OCI-LY1 (cell line): Measurements from ENCODE around the gene TGM6.

Experiments used
- H2AFZ ChIP-seq: fragments of 200-600 bp; sonication (generic), shearing (Covaris generic); 2 replicates; pipeline ENCODE4 v1.6.0; 2014; ENCODE audit warnings: antibody characterized with exemption, mild to moderate bottlenecking, low read length
- H3F3A ChIP-seq: fragments of 200-600 bp; sonication (generic), shearing (Covaris generic); 2 replicates; pipeline ENCODE4 v1.6.0; 2014; ENCODE audit warnings: mild to moderate bottlenecking, antibody characterized with exemption, low read length, moderate library complexity; ENCODE audit not compliant: insufficient read depth
- H3K27ac ChIP-seq: fragments of 200-600 bp; sonication (generic); 2 replicates; pipeline ENCODE4 v1.5.1; 2014; ENCODE audit warnings: low read length, mixed run types, mild to moderate bottlenecking, low read depth; ENCODE audit not compliant: poor library complexity, severe bottlenecking
- H3K27me3 ChIP-seq: fragments of 200-600 bp; sonication (generic); 2 replicates; pipeline ENCODE4 v1.6.0; 2014; ENCODE audit warnings: antibody characterized with exemption, mild to moderate bottlenecking, low read length, moderate library complexity; ENCODE audit not compliant: insufficient read depth
- H3K36me3 ChIP-seq: fragments of 200-600 bp; sonication (generic); 2 replicates; pipeline ENCODE4 v1.6.1; 2014; ENCODE audit warnings: mild to moderate bottlenecking, antibody characterized with exemption, low read length, moderate library complexity, mixed read lengths; ENCODE audit not compliant: insufficient read depth
- H3K4me1 ChIP-seq: fragments of 200-600 bp; sonication (generic); 2 replicates; pipeline ENCODE4 v1.5.1; 2014; ENCODE audit warnings: mild to moderate bottlenecking, low read length, moderate library complexity; ENCODE audit not compliant: insufficient read depth, severe bottlenecking
- H3K4me2 ChIP-seq: fragments of 200-600 bp; sonication (generic), shearing (Covaris generic); 2 replicates; pipeline ENCODE4 v1.6.1; 2014; ENCODE audit warnings: low read length
- H3K4me3 ChIP-seq: fragments of 200-600 bp; sonication (generic); 2 replicates; pipeline ENCODE4 v1.5.1; 2014; ENCODE audit warnings: low read length, low read depth, mild to moderate bottlenecking, mixed read lengths; ENCODE audit not compliant: poor library complexity, severe bottlenecking
- H3K79me2 ChIP-seq: fragments of 200-600 bp; shearing (Covaris generic); 2 replicates; pipeline ENCODE4 v1.6.1; 2016; ENCODE audit warnings: mixed run types, low read length, mixed read lengths; ENCODE audit not compliant: insufficient read depth
- H3K9ac ChIP-seq: fragments of 200-600 bp; sonication (generic), shearing (Covaris generic); 2 replicates; pipeline ENCODE4 v1.6.1; 2014; ENCODE audit warnings: mild to moderate bottlenecking, low read length, mixed read lengths
- H3K9me2 ChIP-seq: fragments of 200-600 bp; sonication (generic), shearing (Covaris generic); 2 replicates; pipeline ENCODE4 v1.6.1; 2014; ENCODE audit warnings: low read depth, mild to moderate bottlenecking, low read length, mixed read lengths
- H3K9me3 ChIP-seq: fragments of 200-600 bp; shearing (Covaris generic); 2 replicates; pipeline ENCODE4 v1.6.1; 2014; ENCODE audit warnings: low read length, mixed read lengths
- H4K20me1 ChIP-seq: fragments of 200-600 bp; sonication (generic), shearing (Covaris generic); 2 replicates; pipeline ENCODE4 v1.6.0; 2016; ENCODE audit warnings: mild to moderate bottlenecking, low read length; ENCODE audit not compliant: insufficient read depth
- EZH2 ChIP-seq: fragments of 200-600 bp; sonication (generic), shearing (Covaris generic); IDR thresholded peaks from 2 replicates; pipeline ENCODE4 v1.8.0; 2017; ENCODE audit warnings: borderline replicate concordance, mixed run types, mild to moderate bottlenecking, antibody characterized with exemption, low read length, moderate library complexity, mixed read lengths
- TF ChIP-seq, protein P1 (sequence below): fragments of 200-600 bp; sonication (generic), shearing (Covaris generic); IDR thresholded peaks from 2 replicates; pipeline ENCODE4 v1.5.1; 2017; ENCODE audit warnings: mild to moderate bottlenecking, antibody characterized with exemption, low read length, moderate library complexity, mixed read lengths

The TGM6 gene

DNA sequence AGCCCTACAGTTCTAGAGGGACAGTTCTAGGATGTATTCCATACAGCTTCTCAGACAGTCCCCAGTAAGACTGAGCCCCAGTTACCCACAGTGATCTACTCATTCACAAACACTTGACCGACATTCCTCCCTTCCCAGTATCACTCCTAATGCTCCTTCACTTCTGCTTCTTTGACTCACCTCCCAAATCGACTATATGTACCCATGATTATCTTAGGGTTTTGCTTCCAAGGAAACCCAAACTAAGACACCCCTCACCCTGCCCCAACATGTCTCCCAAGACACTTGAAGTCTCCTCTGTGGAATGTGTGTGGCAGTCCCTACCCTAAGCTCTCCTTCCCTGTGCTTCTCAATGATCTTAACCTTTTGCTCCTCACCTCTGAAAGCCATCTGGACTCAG, 23.6 kb upstream of the TGM6 start:
- H3K9ac ChIP-seq = no peak overlapping the region
- H3K79me2 ChIP-seq = no peaks in the 10 kb centered on the region
- TF ChIP-seq EZH2 = no peak
- H3K9me3 ChIP-seq = peaks cover 4% of the 10 kb centered on the region; the same call in 1 of the 2 replicates
- H4K20me1 ChIP-seq = no peaks in the 10 kb centered on the region
- no peaks in the 10 kb centered on the region for H3F3A ChIP-seq
- H3K9me2 ChIP-seq = no peaks in the 10 kb centered on the region
- H3K36me3 ChIP-seq = no peaks in the 10 kb centered on the region
- H3K4me1 ChIP-seq = no peaks in the 10 kb centered on the region
- no peak overlapping the region for H3K4me2 ChIP-seq
- H3K27ac ChIP-seq = no peak overlapping the region
- no peaks in the 10 kb centered on the region for H3K27me3 ChIP-seq
- no peak overlapping the region for H3K4me3 ChIP-seq
- no peak overlapping the region for H2AFZ ChIP-seq

DNA sequence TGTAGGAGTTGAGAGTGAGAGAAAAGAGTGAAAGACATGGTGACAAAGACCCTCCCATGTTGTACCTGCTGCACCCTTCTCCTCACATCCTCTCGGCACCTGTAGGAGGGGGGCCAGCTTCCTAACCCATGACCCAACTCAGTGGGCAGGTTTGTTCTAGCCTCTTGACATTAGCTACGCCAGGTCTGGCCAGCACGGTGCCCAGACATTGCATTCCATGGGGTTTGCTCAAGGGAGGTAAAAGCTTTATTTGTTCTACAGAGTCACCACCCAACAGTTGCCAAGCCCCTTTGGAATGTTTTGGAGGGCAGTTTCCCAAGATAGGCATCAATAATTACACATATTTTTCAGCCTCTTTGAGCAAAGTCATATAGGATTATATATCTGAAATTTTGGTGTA, 22.7 kb upstream of the TGM6 start:
- no peak overlapping the region for H3K27ac ChIP-seq
- no peak overlapping the region for H3K4me3 ChIP-seq
- H3K9ac ChIP-seq = no peak overlapping the region
- no peaks in the 10 kb centered on the region for H3K27me3 ChIP-seq
- H3K4me1 ChIP-seq = no peaks in the 10 kb centered on the region
- no peak for TF ChIP-seq EZH2
- TF ChIP-seq, protein P1, sequence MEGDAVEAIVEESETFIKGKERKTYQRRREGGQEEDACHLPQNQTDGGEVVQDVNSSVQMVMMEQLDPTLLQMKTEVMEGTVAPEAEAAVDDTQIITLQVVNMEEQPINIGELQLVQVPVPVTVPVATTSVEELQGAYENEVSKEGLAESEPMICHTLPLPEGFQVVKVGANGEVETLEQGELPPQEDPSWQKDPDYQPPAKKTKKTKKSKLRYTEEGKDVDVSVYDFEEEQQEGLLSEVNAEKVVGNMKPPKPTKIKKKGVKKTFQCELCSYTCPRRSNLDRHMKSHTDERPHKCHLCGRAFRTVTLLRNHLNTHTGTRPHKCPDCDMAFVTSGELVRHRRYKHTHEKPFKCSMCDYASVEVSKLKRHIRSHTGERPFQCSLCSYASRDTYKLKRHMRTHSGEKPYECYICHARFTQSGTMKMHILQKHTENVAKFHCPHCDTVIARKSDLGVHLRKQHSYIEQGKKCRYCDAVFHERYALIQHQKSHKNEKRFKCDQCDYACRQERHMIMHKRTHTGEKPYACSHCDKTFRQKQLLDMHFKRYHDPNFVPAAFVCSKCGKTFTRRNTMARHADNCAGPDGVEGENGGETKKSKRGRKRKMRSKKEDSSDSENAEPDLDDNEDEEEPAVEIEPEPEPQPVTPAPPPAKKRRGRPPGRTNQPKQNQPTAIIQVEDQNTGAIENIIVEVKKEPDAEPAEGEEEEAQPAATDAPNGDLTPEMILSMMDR = no peak
- peaks cover 4% of the 10 kb centered on the region; the same call in 1 of the 2 replicates for H3K9me3 ChIP-seq
- no peak overlapping the region for H3K4me2 ChIP-seq
- H3F3A ChIP-seq = no peaks in the 10 kb centered on the region
- H3K36me3 ChIP-seq = no peaks in the 10 kb centered on the region
- no peaks in the 10 kb centered on the region for H3K9me2 ChIP-seq
- H2AFZ ChIP-seq = no peak overlapping the region
- no peaks in the 10 kb centered on the region for H4K20me1 ChIP-seq
- H3K79me2 ChIP-seq = no peaks in the 10 kb centered on the region

DNA sequence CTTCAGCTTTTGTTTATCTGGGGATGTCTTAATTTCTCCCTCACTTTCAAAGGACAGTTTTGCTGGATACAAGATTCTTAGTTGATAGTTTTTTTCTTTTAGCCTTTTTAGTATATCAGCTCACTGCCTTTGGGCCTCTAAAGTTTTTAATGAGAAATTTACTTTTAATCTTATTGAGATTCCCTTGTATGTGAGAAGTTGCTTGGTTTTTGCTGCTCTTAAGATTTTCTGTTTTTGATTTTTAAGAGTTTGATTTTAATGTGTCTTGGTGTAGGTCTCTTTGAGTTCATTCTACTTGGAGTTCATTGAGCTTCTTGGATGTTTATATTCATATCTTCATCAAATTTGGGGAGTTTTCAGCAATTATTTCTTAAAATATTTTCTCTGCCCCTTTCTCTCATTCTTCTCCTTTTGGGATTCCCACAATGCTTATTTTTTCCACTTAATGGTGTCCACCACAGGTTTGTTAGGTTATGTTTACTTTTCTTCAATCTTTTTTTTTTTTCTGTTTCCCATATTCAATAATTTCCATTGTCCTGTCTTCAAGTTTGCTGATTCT, 19.6 kb upstream of the TGM6 start:
- H3K27me3 ChIP-seq = no peaks in the 10 kb centered on the region
- no peak for TF ChIP-seq EZH2
- TF ChIP-seq, protein P1 = no peak
- no peaks in the 10 kb centered on the region for H3K9me2 ChIP-seq
- H3K9me3 ChIP-seq = peaks cover 4% of the 10 kb centered on the region; the same call in 1 of the 2 replicates
- H3K27ac ChIP-seq = no peak overlapping the region
- no peaks in the 10 kb centered on the region for H3K79me2 ChIP-seq
- H3K9ac ChIP-seq = no peak overlapping the region
- no peaks in the 10 kb centered on the region for H3K4me1 ChIP-seq
- no peak overlapping the region for H2AFZ ChIP-seq
- no peaks in the 10 kb centered on the region for H4K20me1 ChIP-seq
- H3K36me3 ChIP-seq = no peaks in the 10 kb centered on the region
- H3K4me3 ChIP-seq = no peak overlapping the region
- no peak overlapping the region for H3K4me2 ChIP-seq
- no peaks in the 10 kb centered on the region for H3F3A ChIP-seq

DNA sequence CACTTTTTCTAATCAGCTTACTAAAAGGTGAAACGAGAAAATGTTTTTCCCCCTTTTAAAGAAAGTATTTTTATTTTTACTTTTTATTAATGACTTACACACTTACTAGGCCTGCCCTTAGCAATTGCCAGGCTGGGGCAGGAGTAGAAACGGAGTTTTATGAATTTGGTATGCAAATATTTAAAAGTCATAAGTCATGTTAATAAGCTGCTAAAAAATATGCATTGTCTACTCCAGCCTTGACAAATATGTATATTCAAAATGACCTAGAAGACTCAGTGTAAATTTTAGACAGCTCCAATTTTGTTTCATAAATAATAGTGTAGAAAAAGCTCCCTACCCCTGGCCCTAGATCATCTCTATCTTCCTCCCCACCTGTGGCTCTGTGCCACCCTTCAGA, 17.5 kb upstream of the TGM6 start:
- Histone ChIP-seq H2AFZ (no peak overlapping the region), H3K9ac (no peak overlapping the region), H4K20me1 (no peaks in the 10 kb centered on the region), H3K27ac (no peak overlapping the region), H3K36me3 (no peaks in the 10 kb centered on the region), H3F3A (no peaks in the 10 kb centered on the region), H3K79me2 (no peaks in the 10 kb centered on the region), H3K9me2 (no peaks in the 10 kb centered on the region), H3K4me3 (no peak overlapping the region), H3K4me1 (no peaks in the 10 kb centered on the region), H3K4me2 (no peak overlapping the region), H3K27me3 (no peaks in the 10 kb centered on the region; the same call in 1 of the 2 replicates), H3K9me3 (peaks cover 4% of the 10 kb centered on the region; the same call in 1 of the 2 replicates)
- TF ChIP-seq, protein P1 = no peak
- TF ChIP-seq EZH2 = no peak
